Endothelial cell (in vitro differentiated cells): Measurements from ENCODE around the gene FAM131A. TPM values are rescaled to one million over a fixed set of nuclear protein-coding genes. Genes with fewer than 3 reads are reported as not detected.
A peak's percentile ranks its signal among the peaks of the same experiment; 100 is the strongest.

Source experiments
- DNase-seq: peaks from one replicate; pipeline ENCODE4 v3.0.0; 2021; ENCODE audit warnings: low spot score
- H3K27ac Mint-ChIP-seq: one replicate; pipeline ENCODE4 v1.8.0; 2021; ENCODE audit warnings: mixed read lengths, inconsistent platforms; ENCODE audit not compliant: unreplicated experiment
- H3K27me3 Mint-ChIP-seq: one replicate; pipeline ENCODE4 v1.8.0; 2021; ENCODE audit warnings: mild to moderate bottlenecking, moderate library complexity, mixed read lengths, inconsistent platforms; ENCODE audit not compliant: unreplicated experiment
- H3K36me3 Mint-ChIP-seq: one replicate; pipeline ENCODE4 v1.8.0; 2021; ENCODE audit warnings: mild to moderate bottlenecking, low read depth, mixed read lengths, inconsistent platforms; ENCODE audit not compliant: unreplicated experiment
- H3K4me1 Mint-ChIP-seq: one replicate; pipeline ENCODE4 v1.8.0; 2021; ENCODE audit warnings: mild to moderate bottlenecking, mixed read lengths, inconsistent platforms; ENCODE audit not compliant: unreplicated experiment
- H3K4me3 Mint-ChIP-seq: one replicate; pipeline ENCODE4 v1.8.0; 2021; ENCODE audit warnings: mild to moderate bottlenecking, mixed read lengths, inconsistent platforms; ENCODE audit not compliant: unreplicated experiment
- H3K9me3 Mint-ChIP-seq: one replicate; pipeline ENCODE4 v1.8.0; 2021; ENCODE audit warnings: mixed read lengths, inconsistent platforms; ENCODE audit not compliant: unreplicated experiment
- CTCF ChIP-seq: fragments of 200-600 bp; sonication (generic); IDR thresholded peaks from one replicate; pipeline ENCODE4 v1.5.0; 2021; ENCODE audit warnings: antibody characterized with exemption; ENCODE audit not compliant: unreplicated experiment
- total RNA-seq: library from RNA; stranded (reverse); fragmentation: NEBNext Ultra II Directional; extraction: Animal tissue kit (Norgen Biotek cat#: 25700); gene quantifications from one replicate; pipeline ENCODE4 v1.2.1, GENCODE V29; 2021; ENCODE audit not compliant: unreplicated experiment

FAM131A gene
- total RNA-seq, 1 donor from 2014 or later, result 15.8 TPM

GRCh38 chr3:184308744-184309143 is 28.7 kb upstream of the FAM131A start:
- peaks cover 52% of the 10 kb centered on the region for H3K36me3 Mint-ChIP-seq
- peaks cover 6% of the 10 kb centered on the region for H3K27me3 Mint-ChIP-seq

GRCh38 chr3:184311633-184312032 is 25.8 kb upstream of the FAM131A start:
- no peak overlapping the region for H3K4me3 Mint-ChIP-seq
- no peak overlapping the region for H3K27ac Mint-ChIP-seq
- H3K27me3 Mint-ChIP-seq, result peaks cover 5% of the 10 kb centered on the region
- no peak for TF ChIP-seq CTCF
- no peak for DNase-seq
- peaks cover 21% of the 10 kb centered on the region for H3K4me1 Mint-ChIP-seq
- no peaks in the 10 kb centered on the region for H3K9me3 Mint-ChIP-seq
- peaks cover 33% of the 10 kb centered on the region for H3K36me3 Mint-ChIP-seq

More at GRCh38 chr3:184308744-184309143, 28.7 kb upstream of the FAM131A start:
- H3K4me3 Mint-ChIP-seq, result no peak overlapping the region
- no peak for TF ChIP-seq CTCF
- H3K4me1 Mint-ChIP-seq, result peaks cover 14% of the 10 kb centered on the region
- DNase-seq, result no peak
- H3K9me3 Mint-ChIP-seq, result no peaks in the 10 kb centered on the region
- H3K27ac Mint-ChIP-seq, result peak overlapping the region; percentile 79

- Mint-ChIP-seq H3K9me3 (no peaks in the 10 kb centered on the region), H3K27me3 (peaks cover 10% of the 10 kb centered on the region), H3K4me3 (peak within 1 kb of the TSS; percentile 95), H3K36me3 (peaks cover 27% of the 10 kb centered on the region), H3K27ac (peak within 1 kb of the TSS; percentile 90), H3K4me1 (peaks cover 28% of the 10 kb centered on the region)
- no peak for TF ChIP-seq CTCF
- DNase-seq, result peak; percentile 94
Measured at GRCh38 chr3:184314363-184314699, 23.1 kb upstream of the FAM131A start, which contains the start of gene EIF4G1. Gene EIF4G1 (plus strand): TSS chr3:184314606. CDS start chr3:184315797, 1,191 bp downstream.

- peaks cover 31% of the 10 kb centered on the region for H3K36me3 Mint-ChIP-seq
- H3K9me3 Mint-ChIP-seq, result no peaks in the 10 kb centered on the region
- peak; percentile 70 for DNase-seq
- H3K4me3 Mint-ChIP-seq, result peak overlapping the region; percentile 95
- H3K27me3 Mint-ChIP-seq, result peaks cover 10% of the 10 kb centered on the region
- peak overlapping the region; percentile 85 for H3K27ac Mint-ChIP-seq
- no peak for TF ChIP-seq CTCF
- H3K4me1 Mint-ChIP-seq, result peaks cover 26% of the 10 kb centered on the region
Measured at GRCh38 chr3:184314700-184315542, 22.5 kb upstream of the FAM131A start.

DNA sequence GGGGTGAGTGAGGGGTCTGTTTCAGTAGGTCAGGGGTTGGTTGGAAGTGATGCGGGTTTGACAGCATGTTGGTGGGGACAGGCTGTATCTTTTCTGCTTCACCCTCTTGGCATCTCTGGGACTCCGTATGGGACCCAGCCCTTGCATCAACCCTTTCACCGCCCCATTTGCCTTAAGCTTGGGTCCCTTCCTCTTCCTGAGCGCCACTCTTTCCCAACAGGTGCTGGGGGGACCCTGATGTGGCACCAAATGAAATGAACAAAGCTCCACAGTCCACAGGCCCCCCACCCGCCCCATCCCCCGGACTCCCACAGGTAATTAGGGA is 21.9 kb upstream of the FAM131A start:
- H3K4me3 Mint-ChIP-seq, result peak overlapping the region; percentile 95
- no peak for TF ChIP-seq CTCF
- H3K4me1 Mint-ChIP-seq, result peaks cover 25% of the 10 kb centered on the region
- peaks cover 31% of the 10 kb centered on the region for H3K36me3 Mint-ChIP-seq
- no peak for DNase-seq
- no peaks in the 10 kb centered on the region for H3K9me3 Mint-ChIP-seq
- peaks cover 10% of the 10 kb centered on the region for H3K27me3 Mint-ChIP-seq
- peak overlapping the region; percentile 85 for H3K27ac Mint-ChIP-seq
